HepG2 (cell line): ENCODE data around the gene TMEM125. TPM values are rescaled to one million over a fixed set of nuclear protein-coding genes. Genes with fewer than 3 reads are reported as not detected.
A peak's percentile ranks its signal among the peaks of the same experiment; 100 is the strongest.

Source experiments
- MTA1 ChIP-seq: sonication (generic); formaldehyde crosslinking; IDR thresholded peaks from 2 replicates; pipeline ENCODE4 v1.4.0; 2020; ENCODE audit warnings: missing genetic modification reagents, mild to moderate bottlenecking, borderline replicate concordance
- MTF2 ChIP-seq: sonication (generic); formaldehyde crosslinking; IDR thresholded peaks from 2 replicates; pipeline ENCODE4 v1.5.0; 2020; ENCODE audit warnings: missing genetic modification reagents, borderline replicate concordance
- PAXIP1 ChIP-seq: sonication (generic); formaldehyde crosslinking; conservative IDR thresholded peaks from 2 replicates; pipeline ENCODE4 v1.4.0; 2020; ENCODE audit warnings: mild to moderate bottlenecking, missing genetic modification reagents, moderate library complexity
- RFXAP ChIP-seq: sonication (generic); formaldehyde crosslinking; IDR thresholded peaks from 2 replicates; pipeline ENCODE4 v1.4.0; 2020; ENCODE audit warnings: missing genetic modification reagents, borderline replicate concordance
- ZNF138 ChIP-seq: sonication (generic); formaldehyde crosslinking; IDR thresholded peaks from 2 replicates; pipeline ENCODE4 v1.5.0; 2020; ENCODE audit warnings: mild to moderate bottlenecking, low read depth, missing genetic modification reagents
- ZNF468 ChIP-seq: sonication (generic); formaldehyde crosslinking; IDR thresholded peaks from 2 replicates; pipeline ENCODE4 v1.8.0; 2022; ENCODE audit warnings: mild to moderate bottlenecking, moderate library complexity, missing genetic modification reagents
- ZNF569 ChIP-seq: sonication (generic); formaldehyde crosslinking; IDR thresholded peaks from 2 replicates; pipeline ENCODE4 v1.5.0; 2020; ENCODE audit warnings: mild to moderate bottlenecking, missing genetic modification reagents, moderate library complexity, borderline replicate concordance
- ZNF770 ChIP-seq: sonication (generic); formaldehyde crosslinking; IDR thresholded peaks from 2 replicates; pipeline ENCODE4 v1.5.0; 2020; ENCODE audit warnings: mild to moderate bottlenecking, missing genetic modification reagents
- ZSCAN5A ChIP-seq: sonication (generic); formaldehyde crosslinking; IDR thresholded peaks from 2 replicates; pipeline ENCODE4 v1.8.0; 2022; ENCODE audit warnings: mild to moderate bottlenecking, missing genetic modification reagents, borderline replicate concordance
- polyA plus RNA-seq, 8 experiments: library from polyadenylated mRNA; depleted of rRNA in 3 of 8; stranded (reverse) in 7 of 8; unstranded in 1 of 8; fragments of >200 nt; fragmentation: Illumina TruSeq in 4 of 8; extraction: Trizol in 4 of 8; gene quantifications; 2 replicates each; pipeline versions ENCODE4 v1.2.1 to v1.2.3, GENCODE V29; 2011 to 2016; ENCODE audit warnings: low read depth in 4 of 8, missing spikeins in 1 of 8, mixed read lengths in 1 of 8; ENCODE audit not compliant: insufficient read depth in 1 of 8
- total RNA-seq, 5 experiments: library from RNA; depleted of rRNA; stranded (reverse); fragments of >200 nt; fragmentation: Illumina TruSeq; extraction: Trizol; gene quantifications; 2 replicates each; pipeline ENCODE4 v1.2.3, GENCODE V29; 2016; ENCODE audit warnings: low read depth in 1 of 5
- TF ChIP-seq, protein P1 (sequence below): fragments of 450-650 bp; IDR thresholded peaks from 2 replicates; pipeline ENCODE4 v1.6.1; 2017
- TF ChIP-seq, protein P2 (sequence below): sonication (generic); formaldehyde crosslinking; IDR thresholded peaks from 2 replicates; pipeline ENCODE4 v1.4.0; 2020; ENCODE audit warnings: low read depth, mild to moderate bottlenecking, missing genetic modification reagents

TMEM125 gene
- total and polyA plus RNA-seq, 2 of the 13 experiments (the other 11 are each of a cell fraction or from before 2014, with no cell fraction given), result 0.03 TPM; not detected in 1

DNA sequence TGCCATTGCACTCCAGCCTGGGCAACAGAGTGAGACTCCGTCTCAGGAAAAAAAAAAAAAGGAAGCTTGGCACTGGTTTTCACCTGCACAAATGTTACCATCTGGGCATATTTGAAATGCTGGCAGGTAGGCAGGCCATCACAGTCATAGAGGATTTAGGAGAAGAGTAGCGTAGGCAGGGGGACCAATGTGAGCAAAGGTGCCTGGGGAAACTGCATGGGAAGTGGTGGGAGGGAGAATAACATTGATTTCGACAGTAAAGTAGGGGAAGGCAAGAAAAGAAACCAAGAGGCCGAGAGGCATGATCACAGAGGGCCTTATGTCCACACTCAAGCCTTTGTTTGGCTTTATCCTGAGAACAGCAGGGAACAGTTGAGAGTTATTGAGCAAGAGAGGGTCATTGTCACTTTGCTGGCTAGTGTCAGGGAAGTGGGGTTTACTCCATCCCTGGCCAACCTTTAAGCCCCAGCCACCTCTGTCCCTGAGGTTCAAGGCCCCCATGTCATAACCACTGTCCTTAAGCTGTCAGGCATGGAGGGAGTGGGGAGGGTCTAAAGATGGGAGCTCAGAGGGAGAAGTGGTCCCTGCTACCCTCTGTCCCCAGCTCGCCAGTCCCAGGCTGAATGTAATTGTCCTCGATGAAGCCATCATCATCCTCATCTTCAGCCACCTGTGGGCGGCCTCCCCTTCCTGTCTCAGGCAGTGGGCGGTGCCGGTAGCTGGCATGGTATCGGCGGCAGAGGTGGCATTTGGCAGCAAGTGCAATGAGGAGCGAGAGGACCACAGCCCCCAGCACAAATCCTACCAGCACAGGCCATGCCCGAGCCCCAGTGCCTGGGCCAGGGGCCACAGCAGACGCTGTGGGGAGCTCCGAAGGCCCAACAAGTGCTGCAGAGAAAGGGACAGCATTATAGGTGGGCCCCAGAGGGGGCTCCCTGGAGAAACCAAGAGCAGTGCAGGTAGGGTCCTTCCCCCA lies 12.7 kb downstream of the TMEM125 start (continued):
- peak; percentile 39; the same call in 1 of the 2 replicates for TF ChIP-seq MTA1 (CRISPR knock-in tag)
- TF ChIP-seq, protein P1, sequence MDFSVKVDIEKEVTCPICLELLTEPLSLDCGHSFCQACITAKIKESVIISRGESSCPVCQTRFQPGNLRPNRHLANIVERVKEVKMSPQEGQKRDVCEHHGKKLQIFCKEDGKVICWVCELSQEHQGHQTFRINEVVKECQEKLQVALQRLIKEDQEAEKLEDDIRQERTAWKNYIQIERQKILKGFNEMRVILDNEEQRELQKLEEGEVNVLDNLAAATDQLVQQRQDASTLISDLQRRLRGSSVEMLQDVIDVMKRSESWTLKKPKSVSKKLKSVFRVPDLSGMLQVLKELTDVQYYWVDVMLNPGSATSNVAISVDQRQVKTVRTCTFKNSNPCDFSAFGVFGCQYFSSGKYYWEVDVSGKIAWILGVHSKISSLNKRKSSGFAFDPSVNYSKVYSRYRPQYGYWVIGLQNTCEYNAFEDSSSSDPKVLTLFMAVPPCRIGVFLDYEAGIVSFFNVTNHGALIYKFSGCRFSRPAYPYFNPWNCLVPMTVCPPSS, result no peak
- TF ChIP-seq ZNF138 (CRISPR knock-in tag), result no peak
- no peak for TF ChIP-seq RFXAP (CRISPR knock-in tag)
- TF ChIP-seq ZNF468 (CRISPR knock-in tag), result no peak
- no peak for TF ChIP-seq ZNF569
- TF ChIP-seq ZSCAN5A (CRISPR knock-in tag), result no peak
- TF ChIP-seq, protein P2, sequence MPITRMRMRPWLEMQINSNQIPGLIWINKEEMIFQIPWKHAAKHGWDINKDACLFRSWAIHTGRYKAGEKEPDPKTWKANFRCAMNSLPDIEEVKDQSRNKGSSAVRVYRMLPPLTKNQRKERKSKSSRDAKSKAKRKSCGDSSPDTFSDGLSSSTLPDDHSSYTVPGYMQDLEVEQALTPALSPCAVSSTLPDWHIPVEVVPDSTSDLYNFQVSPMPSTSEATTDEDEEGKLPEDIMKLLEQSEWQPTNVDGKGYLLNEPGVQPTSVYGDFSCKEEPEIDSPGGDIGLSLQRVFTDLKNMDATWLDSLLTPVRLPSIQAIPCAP (CRISPR knock-in tag), result no peak
- TF ChIP-seq ZNF770 (CRISPR knock-in tag), result no peak
- TF ChIP-seq PAXIP1 (CRISPR knock-in tag), result peak; percentile 72
- TF ChIP-seq MTF2 (CRISPR knock-in tag), result 0 out of 2 replicates have a peak, but pooled peaks have one; percentile 36
